ENCODE results near the gene ZNF341. TPM values are rescaled to one million over a fixed set of nuclear protein-coding genes. Genes with fewer than 3 reads are reported as not detected.

Gene ZNF341
- polyA plus RNA-seq, 1 experiment: 2.9 TPM

DNA sequence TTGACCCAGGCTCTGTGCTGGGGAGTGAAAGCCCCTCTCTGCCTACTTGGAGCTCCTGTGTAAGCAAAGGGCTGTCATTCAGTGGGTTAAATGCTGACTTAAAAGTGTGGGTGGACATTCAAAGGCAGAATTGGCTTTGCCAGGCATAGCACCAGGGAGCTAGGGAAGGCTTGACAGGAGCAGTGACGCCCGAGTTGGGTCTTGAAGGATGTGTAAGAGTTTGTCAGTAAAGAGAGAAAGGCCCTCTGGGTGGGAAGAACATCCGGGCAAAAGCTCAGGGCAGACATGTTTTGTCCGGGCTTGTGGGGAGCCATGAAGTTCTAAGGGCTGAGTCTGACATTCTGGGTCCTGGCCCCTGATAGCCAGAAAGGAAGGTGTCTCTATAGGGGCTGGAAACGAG is 51.5 kb downstream of the ZNF341 start:
- ChIA-PET CTCF (interaction anchor here (1.2 to 2.2 kb wide), 2 partner anchors 9 to 131 kb away, joined by 3 to 10 read pairs; no protein-coding TSS in a partner anchor), POLR2A (no interaction called here)
- Histone ChIP-seq H3K27me3 (ENCODE audit: control insufficient read depth, insufficient read depth, low read length) (no peaks in the 10 kb centered on the region), H3K4me3 (ENCODE audit: low read depth, low read length) (no peak overlapping the region), H3K36me3 (ENCODE audit: control insufficient read depth, insufficient read depth, low read length) (no peaks in the 10 kb centered on the region; the same call in 1 of the 2 replicates)
- TF ChIP-seq, protein P1, sequence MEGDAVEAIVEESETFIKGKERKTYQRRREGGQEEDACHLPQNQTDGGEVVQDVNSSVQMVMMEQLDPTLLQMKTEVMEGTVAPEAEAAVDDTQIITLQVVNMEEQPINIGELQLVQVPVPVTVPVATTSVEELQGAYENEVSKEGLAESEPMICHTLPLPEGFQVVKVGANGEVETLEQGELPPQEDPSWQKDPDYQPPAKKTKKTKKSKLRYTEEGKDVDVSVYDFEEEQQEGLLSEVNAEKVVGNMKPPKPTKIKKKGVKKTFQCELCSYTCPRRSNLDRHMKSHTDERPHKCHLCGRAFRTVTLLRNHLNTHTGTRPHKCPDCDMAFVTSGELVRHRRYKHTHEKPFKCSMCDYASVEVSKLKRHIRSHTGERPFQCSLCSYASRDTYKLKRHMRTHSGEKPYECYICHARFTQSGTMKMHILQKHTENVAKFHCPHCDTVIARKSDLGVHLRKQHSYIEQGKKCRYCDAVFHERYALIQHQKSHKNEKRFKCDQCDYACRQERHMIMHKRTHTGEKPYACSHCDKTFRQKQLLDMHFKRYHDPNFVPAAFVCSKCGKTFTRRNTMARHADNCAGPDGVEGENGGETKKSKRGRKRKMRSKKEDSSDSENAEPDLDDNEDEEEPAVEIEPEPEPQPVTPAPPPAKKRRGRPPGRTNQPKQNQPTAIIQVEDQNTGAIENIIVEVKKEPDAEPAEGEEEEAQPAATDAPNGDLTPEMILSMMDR (IDR thresholded peaks at IDR 0.05; ENCODE audit: insufficient read depth, low read depth, low read length): no peak
- no peak for DNase-seq (ENCODE audit: low read depth)

DNA sequence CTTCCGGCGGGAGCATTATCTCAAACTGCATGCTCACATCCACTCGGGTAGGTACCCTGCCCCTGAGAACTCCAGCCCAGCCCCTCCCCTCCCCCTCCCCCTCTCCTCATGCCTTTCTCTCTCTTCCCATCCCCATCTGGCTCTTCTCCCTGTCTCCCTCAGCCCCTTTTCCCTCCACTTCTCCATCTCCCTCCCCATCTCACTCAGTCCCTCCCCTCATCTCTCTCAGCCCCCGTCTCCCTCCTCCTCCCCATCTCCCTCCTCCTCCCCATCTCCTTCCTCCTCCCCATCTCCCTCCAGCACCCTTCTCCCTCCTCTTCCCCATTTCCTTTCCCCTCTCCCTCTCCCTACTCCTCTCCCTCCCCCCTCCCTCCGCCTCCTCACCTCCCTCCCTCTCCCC is 52.0 kb downstream of the ZNF341 start:
- CTCF ChIA-PET: interaction anchor here (1.2 to 2.2 kb wide), 2 partner anchors 8 to 131 kb away, joined by 3 to 10 read pairs; no protein-coding TSS in a partner anchor
- Histone ChIP-seq H3K36me3 (ENCODE audit: control insufficient read depth, insufficient read depth, low read length) (no peaks in the 10 kb centered on the region; the same call in 1 of the 2 replicates), H3K27me3 (ENCODE audit: control insufficient read depth, insufficient read depth, low read length) (no peaks in the 10 kb centered on the region), H3K4me3 (ENCODE audit: low read depth, low read length) (no peak overlapping the region)
- POLR2A ChIA-PET: no interaction called here
- no peak for DNase-seq (ENCODE audit: low read depth)
- TF ChIP-seq, protein P1 (IDR thresholded peaks at IDR 0.05; ENCODE audit: insufficient read depth, low read depth, low read length): no peak

DNA sequence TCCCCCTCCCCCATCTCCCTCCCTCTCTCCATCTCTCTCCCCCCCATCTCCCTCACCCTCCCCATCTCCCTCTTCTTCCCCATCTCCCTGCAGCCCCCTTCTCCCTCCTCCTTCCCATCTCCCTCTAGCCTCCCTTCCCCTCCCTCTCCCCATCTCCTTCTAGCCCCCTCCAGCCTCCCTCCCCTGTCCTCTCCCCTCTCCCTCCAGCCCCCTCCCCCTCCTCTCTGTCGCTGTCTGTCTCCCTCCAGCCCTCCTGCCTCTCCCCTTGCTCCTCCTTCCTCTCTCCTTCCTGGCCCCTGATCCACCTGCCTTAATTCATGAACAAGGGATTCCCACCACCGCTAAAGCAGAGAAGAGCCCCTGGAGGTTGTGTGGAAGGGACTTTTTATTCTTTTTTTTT is 52.4 kb downstream of the ZNF341 start:
- Histone ChIP-seq H3K4me3 (ENCODE audit: low read depth, low read length) (no peak overlapping the region), H3K36me3 (ENCODE audit: control insufficient read depth, insufficient read depth, low read length) (no peaks in the 10 kb centered on the region; the same call in 1 of the 2 replicates), H3K27me3 (ENCODE audit: control insufficient read depth, insufficient read depth, low read length) (no peaks in the 10 kb centered on the region)
- ChIA-PET CTCF (no interaction called here), POLR2A (no interaction called here)
- TF ChIP-seq, protein P1 (IDR thresholded peaks at IDR 0.05; ENCODE audit: insufficient read depth, low read depth, low read length): no peak
- DNase-seq (ENCODE audit: low read depth): no peak

DNA sequence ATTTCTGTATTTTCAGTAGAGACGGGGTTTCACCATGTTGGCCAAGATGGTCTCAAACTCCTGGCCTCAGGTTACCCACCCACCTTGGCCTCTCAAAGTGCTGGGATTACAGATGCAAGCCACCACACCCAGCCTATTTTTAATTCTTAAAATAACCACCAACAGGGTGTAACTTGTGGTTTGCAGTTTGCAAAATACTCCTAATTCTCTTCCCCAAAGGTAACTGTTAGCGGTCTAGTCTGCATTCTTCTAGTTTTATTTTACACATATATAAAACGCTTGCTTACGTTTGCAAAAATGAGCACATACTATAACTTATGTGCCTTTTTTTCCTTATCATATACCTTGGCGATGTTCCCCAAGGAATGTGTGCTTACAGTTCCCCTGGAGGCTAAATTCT is 53.7 kb downstream of the ZNF341 start:
- ChIA-PET CTCF (no interaction called here), POLR2A (no interaction called here)
- no peaks in the 10 kb centered on the region; the same call in 1 of the 2 replicates for H3K36me3 ChIP-seq (ENCODE audit: control insufficient read depth, insufficient read depth, low read length)
- TF ChIP-seq, protein P1 (IDR thresholded peaks at IDR 0.05; ENCODE audit: insufficient read depth, low read depth, low read length): no peak
- no peak overlapping the region for H3K4me3 ChIP-seq (ENCODE audit: low read depth, low read length)
- no peaks in the 10 kb centered on the region for H3K27me3 ChIP-seq (ENCODE audit: control insufficient read depth, insufficient read depth, low read length)
- DNase-seq (ENCODE audit: low read depth): no peak

DNA sequence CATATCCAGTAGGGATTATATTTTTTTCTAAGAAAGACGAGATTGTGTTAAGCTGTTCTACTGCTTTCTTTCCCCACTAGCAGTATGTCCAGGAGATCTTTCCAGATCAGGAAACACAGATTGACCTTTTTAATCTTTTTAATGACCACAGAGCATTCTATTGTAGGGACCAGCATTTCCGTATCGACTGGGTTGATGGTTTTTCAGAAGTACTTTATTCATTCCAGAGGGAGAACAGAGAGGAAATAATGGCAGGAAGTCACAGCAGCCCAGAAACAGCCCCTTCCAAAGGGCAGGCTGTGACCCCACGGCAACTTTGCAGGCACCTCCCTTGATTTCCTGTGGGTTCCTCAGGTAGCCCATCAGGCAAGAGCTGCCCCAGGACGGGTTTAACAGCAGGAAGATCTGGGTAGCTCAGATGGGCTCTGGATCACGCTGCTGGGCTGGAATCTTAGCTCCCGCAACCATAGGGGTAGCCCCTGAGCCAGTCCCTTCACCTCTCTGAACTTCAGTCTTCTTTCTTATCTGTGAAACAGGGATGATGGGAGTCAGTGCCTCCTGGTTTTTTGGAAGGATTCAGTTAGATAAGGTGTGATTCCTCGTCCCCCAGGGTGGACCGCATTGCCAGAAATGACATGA is 55.6 kb downstream of the ZNF341 start:
- Histone ChIP-seq H3K27me3 (ENCODE audit: control insufficient read depth, insufficient read depth, low read length) (no peaks in the 10 kb centered on the region), H3K36me3 (ENCODE audit: control insufficient read depth, insufficient read depth, low read length) (peaks cover 5% of the 10 kb centered on the region; the same call in 1 of the 2 replicates), H3K4me3 (ENCODE audit: low read depth, low read length) (no peak overlapping the region)
- ChIA-PET CTCF (no interaction called here), POLR2A (no interaction called here)
- TF ChIP-seq, protein P1 (IDR thresholded peaks at IDR 0.05; ENCODE audit: insufficient read depth, low read depth, low read length): no peak
- DNase-seq (ENCODE audit: low read depth): no peak
